Islet of Langerhans (tissue), 1 donor: ENCODE measurements around the gene GALK2.

Source experiments
- FAIRE-seq: peaks from one replicate; lab custom pipeline; 2011; peaks lifted over from hg19 to GRCh38; lab: Jason Lieb, UNC

The GALK2 gene

DNA sequence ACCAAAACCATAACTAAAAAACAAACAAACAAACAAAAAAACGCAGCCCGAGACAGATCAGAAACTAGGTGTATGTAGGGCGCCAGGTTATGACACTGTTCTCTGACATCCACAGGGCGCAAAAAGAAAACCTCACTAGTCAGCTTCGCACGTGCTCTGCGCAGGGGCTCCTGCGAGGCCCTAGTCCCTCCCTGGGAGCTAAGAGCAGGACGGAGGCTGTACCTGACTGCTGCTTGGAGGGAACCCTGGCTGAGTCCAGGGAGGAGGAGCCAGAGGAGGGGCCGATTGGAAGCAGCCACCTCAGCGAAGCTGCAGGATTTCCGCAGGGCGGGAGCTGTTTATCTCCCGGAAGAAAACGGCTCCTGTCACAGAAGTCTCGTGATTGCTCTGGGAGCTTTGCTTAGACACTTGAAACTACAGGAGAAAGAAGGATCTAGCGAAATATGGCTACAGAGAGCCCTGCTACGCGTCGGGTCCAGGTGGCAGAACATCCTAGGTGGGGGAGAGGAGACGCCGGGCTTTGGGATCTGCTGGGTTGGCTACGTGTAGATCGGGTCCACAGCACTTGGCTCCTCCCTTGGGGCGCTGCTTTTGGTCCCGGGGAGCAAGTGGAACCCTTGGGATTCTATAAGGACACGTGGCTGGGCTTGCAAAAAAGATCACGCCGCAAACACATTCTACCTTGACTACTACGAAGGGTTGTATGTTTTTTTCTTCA lies at the start of gene GALK2:
Gene GALK2 (plus strand): TSS at position 368 of the 718 bp plus-strand sequence. CDS start 76 bp downstream, at position 444.
- peak; percentile 87 for FAIRE-seq

DNA sequence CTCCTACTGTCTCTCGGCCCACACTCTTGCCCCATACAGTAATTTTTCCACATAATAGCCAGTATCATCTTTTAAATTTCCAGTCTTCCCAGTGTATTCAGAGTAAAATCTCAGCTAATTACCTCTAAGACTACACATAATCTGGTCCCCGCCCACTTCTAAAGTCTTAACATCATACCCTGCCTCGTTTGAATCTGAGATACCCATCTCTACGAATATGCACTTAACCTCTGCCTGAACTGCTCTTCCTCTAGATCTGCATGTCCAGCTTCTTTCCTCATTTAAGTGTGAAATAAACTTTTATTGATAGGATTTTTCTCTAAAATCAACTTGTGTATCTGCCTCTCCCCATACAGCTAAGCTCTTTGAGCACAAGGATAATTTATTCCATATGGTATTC lies 49.2 kb upstream of the GALK2 start:
- FAIRE-seq = no peak

DNA sequence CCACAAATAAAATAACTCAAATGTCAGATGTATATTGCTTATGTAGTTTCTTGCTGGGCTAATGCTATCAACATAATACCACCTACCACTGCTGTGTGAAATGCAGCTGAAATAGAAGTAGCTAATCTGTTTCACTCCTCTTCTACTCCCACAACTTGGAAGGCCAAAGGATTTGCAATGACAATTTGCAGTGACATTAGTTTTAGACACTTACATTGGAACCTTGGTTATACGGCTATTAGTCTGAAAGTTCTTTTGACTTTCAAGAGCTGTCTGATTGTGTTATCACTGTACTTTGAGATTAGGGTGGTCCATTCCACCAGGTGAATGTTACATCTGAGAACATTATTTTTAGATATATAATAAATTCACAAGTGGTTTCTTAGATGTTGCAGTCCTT lies 48.1 kb upstream of the GALK2 start:
- FAIRE-seq = no peak

DNA sequence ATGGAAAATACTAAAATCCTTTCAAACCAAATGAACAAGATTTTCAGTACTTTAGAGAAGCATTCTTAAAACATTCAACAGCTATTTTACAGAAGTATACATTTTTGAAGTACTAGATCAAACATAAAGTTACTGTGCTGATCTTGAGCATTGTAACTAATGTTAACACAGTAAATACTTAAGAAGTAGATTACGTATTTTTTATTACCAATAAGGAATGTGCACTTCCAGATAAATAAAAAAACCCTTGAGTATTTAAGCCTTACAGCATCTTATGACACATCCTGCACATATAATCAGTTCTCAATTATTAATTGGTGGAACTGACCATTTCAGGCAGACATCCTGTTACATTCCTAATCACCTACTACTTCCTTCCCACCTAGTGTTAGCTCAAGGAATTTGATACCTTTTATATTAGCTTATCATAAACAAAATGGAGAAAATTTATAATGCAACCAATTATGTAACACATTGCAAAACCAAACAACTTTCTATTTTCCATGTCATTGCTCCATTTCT lies 47.4 kb upstream of the GALK2 start:
- peak; percentile 76 for FAIRE-seq

DNA sequence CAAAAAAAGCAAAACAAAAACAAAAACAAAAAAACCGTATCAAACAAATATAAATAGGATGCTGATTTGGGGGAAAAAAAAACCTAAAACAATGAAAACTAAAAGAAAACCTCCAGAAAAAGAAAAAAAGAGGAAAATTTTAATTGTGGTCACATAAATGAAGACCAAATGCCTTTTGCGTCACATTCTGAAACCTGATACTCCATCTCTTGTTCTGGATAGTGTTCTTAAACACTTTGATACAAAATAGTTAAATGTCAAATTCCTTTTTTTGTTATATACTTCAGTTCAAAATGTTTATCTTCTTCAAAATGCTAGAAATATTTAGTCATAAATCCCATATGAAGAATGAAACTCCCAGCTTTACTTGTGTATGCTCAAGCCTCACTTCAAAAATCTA lies 45.7 kb upstream of the GALK2 start:
- FAIRE-seq = no peak

DNA sequence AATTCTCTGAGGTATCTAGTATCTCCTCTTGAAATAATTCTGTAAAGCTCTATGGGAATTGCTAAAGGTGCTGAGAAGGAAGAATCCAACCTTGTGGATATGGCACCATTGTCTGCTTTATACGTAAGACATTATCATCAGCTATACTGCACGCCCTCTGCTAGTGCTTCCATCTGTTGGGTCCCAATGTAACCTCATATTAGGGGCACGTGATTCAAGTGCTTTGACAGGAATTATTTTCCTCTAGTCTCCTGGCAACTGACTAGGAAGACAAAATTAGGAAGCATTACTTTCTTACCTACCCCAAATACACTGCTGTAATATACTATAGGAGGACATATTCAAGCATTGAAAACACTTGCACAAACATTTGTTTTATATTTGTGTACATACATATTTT lies 38.6 kb upstream of the GALK2 start:
- FAIRE-seq = peak; percentile 27

DNA sequence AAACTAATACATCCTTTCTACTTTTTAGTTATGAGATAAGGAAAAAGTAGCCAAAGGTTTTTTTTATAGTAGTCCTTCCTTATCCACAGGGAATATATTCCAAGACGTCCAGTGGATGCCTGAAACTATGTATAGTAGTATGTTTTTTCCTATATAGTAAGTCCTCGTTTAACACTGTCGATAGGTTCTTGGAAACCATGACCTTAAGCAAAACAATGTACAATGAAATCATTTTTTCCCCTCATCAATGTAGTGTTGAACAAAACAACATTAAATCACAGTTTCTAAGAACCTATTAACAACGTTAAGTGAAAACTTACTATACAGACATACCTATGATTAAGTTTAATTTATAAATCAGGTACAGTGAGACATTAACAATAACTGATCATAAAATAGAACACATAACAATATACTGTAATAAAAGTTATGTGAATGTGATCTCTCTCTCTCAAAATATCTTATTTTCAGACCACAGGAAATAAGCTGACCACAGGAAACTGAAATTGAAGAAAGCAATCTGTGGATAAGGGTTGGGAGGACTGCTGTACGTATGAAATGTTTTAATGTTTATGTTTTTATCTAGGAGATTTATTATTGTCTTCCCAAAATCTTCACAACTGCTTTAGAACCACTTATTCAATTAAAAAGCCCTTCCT lies 35.2 kb upstream of the GALK2 start:
- FAIRE-seq = peak; percentile 75

DNA sequence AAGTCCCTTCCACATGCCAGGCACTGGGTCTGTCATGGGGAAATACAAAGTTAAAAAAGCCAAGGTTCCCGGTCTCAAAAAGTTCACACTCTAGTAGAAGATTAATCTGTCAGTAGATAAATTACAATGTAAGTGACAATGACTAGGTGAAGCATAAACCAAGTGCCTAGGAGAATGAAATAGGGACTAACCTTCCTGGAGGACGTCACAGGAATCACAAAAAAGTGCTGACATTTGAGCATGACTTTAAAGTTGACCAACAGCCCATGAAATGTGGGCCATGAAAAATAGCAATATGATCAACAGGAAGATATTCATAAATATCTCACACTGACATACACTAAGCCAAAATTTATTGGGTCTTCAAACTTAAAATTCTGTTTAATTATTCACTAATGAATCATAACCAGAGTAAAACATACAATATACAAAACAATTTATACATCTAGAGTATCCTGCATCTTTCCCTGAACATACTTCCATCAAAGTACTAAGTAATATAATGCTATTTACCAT lies 34.6 kb upstream of the GALK2 start:
- no peak for FAIRE-seq

DNA sequence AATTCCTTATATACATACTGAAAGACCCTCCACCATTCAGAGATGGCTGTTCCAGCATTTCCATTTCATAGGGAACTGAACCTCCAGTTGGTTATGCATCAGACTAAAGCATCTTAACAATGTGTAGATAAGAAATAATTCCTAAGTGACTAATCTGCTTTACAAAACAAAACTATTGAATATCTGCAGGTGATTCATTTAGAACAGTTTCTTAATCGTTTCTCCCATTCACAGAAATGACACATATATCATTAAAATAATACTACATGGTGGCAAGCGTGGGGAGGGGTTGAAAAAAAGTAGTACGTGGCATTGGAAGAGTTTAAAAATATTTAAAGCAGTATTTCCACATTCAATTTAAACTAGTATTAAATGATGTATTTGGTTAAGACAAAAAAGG lies 34.1 kb upstream of the GALK2 start:
- FAIRE-seq = no peak

DNA sequence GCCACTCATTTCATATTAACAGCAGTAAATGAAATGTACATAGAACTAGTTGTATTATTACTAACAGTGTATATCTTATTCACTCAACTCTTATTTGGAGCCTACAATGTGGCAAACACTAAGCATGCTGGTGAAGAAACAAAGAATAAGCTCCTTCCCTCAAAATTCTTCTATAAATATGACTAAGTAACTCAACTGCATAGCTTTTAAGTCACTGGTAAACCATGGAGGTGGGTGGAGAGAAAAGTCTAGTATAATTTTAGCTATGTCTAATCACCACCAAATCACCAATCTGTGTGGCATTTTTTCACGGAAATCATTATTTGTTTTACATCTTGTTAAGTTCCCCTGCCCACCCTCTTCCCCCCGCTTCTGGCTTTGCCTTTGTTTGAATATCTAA lies 32.2 kb upstream of the GALK2 start:
- no peak for FAIRE-seq

DNA sequence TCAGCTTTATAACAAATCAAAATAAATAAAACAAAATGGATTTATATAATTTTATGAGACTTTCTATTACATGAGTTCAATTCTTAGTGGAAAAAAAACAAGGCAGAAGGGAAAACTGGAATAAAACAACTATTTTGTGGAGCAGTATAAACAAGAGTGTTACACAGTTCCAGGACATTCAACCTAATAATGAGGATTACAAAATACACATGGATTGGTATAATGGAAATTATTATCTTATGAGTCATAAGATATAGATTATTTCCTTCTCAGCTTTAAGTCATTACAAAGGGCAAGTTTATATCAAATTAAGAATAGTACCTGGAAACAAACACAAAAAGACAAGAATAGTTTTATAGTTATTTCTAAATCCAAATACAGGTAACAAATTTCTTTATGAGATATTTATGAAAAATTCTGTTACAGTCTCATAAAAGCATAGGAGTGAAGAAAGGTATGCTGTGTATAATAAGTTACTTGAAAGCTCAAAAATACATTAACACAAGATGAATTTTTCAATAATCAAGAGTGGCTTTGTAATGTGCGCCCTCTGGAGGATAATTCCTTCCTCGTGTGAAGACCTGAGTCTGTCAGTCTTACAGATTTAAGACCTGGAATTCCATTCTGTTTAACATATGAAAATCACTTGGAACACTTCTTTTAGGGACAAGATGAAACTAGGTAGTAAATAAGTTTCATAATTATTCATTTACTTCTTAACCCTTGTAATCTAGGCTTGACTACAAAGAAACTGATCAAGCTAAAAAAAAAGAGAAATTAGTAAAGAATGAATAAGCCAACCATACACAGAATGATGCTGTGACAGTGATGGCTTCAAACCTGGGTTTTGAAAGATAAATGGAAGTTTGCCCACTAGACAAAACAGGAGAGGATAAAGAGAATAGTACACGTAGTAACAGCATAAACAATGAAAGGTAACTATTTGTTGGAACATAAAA lies 24.1 kb upstream of the GALK2 start:
- FAIRE-seq = peak; percentile 97

DNA sequence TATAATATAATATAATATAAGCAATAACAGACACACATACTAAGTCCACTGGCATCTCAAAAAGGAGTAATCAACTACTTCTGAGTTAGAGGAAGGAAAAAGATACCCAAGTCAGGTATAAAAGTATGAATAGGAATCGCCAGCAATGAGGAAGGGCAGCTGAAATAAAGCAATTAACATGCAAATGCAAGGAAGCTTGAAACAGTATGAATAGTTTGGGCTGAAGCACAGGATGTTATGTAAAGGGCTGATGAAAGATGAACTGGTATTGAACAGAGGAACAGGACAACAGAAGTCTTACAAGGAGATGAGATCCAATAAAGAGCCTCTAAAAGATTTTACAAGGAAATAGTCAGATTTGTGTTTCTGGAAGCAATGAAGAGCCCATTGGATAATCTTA lies 21.7 kb upstream of the GALK2 start:
- no peak for FAIRE-seq

DNA sequence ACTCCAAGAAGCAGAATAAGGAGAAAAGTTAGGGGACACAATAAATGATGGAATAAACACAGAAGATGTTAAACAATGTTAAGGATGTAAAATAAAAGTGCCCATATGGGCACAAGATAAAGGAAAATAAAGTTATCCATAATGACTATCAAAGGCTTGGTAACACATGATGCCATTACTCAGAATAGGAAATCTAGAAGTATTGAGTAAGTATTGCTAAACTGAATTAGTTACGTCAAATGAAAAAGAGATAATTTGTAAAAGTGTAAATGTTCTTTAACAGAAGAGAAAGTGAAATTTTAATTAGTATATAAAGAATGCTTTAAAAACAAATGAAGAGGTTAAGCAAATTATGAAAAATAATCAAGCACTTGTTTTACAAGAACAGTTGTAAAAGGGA lies 21.3 kb upstream of the GALK2 start:
- FAIRE-seq = no peak

DNA sequence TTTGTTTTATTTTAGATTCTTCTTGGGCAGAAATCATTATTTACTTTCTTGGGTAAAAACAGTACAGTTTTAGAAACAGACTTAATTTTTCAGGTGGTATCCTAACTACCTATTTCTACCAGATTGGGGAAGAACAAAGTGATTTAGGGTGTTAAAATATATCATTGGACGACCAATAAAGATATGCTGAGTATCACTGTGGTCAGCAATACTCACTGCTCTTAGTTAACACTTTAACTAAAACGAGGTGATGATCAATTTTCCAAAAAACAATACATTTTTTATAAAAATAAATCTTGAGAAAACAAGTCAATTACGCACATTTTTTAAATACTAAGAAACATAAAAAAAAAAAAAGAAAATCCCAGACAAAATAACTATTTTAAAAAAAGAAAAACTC lies 18.2 kb upstream of the GALK2 start:
- FAIRE-seq = no peak

DNA sequence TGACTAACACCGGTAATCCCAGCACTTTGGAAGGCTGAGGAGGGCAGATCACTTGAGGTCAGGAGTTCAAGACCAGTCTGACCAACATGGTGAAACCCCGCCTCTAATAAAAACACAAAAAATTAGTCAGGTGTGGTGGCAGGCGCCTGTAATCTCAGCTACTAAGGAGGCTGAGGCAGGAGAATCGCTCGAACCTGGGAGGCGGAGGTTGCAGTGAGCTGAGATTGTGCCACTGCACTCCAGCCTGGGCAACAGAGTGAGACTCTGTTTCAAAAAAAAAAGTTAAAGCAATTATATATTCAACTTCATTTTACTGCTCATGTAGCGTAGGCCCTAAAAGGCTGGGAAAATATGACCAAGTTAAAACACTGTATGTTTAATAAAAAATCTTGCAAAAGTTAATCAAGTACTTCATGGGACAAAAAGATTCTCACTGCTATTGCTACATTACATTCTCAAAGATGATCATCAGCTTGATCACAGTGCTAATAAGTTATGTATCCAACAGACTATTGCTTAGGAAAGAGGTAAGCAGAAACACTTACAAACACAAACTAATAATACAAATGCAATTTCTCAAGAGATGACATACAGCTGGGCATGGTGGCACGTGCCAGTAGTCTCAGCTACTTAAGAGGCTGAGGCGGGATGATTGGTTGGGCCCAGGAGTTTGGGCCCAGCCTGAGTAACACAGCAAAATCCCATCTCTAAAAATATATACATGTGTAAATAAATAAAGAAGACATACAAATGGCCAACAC lies 17.3 kb upstream of the GALK2 start:
- FAIRE-seq = no peak

DNA sequence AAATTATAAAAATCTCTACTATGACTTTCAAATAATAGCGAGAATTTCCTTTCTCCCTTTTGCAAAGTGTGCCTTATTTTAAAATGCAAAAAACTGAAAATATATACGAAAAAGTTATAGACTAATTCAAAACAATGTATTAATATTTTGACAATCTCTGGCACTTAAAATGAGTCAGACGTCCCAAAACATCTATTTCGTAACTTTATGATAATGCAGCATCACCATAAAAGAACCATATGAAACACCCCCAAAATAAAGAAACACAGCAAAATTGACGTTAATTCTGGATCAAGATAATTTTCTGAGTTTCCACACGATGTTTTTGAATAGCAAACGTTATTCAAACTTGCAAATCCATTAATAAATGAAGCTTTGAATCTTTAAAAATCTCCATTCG lies 15.7 kb upstream of the GALK2 start:
- FAIRE-seq = no peak

DNA sequence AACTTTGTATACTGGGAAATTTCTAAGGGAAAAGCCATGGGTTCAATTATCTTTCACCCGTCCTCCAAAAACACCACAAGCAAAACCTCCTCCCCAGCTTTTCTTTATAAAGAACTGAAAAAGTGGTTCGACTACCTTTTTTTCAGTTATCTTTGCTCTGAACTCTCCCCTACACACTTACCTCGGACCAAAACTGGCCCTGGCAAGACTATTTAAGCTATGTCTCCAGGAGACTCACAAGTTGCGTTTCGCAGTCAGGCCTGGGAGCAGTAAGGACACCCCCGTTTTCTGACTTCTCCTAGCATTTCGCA lies 15.3 kb upstream of the GALK2 start:
- no peak for FAIRE-seq

DNA sequence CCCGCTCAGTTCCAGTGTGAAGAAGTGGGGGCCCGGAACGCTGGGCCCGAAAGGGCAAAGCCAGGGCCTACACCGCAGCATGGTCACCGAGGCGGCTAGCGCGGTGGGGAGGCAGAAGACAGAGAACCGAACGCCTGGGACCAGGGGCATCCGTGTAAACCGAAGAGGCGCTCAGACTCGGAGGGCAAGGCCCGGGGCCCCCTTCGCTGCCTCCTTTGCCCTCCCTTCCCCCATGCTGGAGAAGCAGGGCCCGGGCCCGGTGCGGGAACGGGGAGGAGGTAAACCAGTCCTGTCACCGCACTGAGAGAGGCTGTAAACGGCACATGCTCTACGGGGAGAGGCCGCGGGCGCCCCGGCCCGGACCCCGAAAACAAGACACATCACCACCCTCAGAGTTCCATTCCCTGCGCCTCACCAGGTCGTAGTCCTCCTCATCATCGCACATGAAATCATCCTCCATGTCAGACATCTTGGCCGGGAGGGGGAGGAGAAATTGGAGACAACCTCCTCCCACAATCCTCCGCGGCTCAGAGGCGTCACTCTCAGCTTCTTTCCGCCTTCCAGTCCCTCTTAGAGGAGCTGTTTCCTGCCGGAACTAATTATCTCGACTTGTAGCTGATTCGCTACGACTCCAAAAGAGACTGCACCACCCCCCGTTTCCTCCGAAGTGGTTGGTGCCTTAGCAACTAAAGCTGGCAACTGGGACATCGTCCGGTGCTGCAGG lies 14.8 kb upstream of the GALK2 start, which contains the start of gene COPS2:
Gene COPS2 (minus strand): TSS at position 490 of the 724 bp plus-strand sequence. CDS start 21 bp downstream, at position 469.
- FAIRE-seq = peak; percentile 89

DNA sequence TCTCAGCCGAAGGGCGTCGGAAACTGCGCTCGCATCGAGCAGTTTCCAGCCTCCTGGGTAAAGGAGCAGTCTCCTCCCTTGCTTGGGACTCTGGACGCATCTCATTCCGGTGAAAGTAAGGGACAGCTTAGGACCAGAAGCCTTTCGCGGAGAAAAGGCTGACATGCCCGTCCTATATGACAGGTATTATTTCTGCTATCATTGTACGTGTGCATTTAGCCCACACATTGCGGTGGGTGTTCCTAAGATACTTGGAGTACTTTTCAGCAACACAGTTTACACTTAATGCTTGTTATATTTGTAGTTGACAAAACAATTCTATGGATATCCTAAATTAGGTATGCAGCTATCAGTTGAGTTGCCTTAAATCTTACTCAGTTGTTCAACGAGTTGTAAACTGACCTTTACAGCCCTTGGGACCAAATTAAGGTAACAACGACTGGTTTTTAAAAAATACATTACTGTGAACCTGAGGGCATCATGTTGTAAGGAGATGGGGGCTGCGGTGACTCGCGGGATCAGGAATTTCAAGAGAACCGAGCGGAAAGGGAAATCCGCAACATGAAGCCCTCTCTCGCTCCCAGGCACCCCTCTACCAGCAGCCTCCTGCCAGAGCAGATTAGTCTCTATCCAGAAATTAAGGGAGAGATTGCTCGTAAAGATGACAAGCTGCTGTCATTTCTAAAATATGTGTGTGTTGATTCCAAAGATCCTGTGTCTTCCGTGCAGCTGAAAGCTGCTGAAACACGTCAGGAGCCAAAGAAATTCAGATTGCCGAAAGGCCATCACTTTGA lies 14.0 kb upstream of the GALK2 start:
- no peak for FAIRE-seq

DNA sequence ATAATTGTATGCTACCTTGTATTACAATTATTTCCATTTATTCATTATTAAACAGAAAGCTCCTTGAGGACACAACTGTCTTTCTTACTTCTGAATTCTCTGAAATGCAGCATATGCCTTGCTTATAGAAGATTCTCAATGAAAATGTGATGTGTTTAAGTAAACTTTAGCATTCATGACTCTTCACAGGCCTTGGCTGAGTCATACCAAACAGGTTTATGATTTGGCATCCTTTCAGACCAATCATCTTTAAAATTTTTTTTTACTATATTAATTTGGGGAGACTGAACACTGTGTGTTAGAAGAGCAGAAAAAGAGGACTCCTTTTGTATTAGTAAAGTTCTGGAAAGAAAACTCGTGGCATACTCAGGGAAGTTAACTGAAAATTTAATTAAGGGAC lies 6.4 kb upstream of the GALK2 start:
- no peak for FAIRE-seq
